Adrenal gland (tissue), 5 donors: ENCODE measurements around the gene ODAD4.

Experiments
- POLR2A ChIP-seq, 2 donors: fragments of 450-650 bp; IDR thresholded peaks; one replicate each; pipeline ENCODE4 v1.6.1; 2017; ENCODE audit warnings: antibody characterized with exemption in 2 of 2, mild to moderate bottlenecking in 2 of 2, moderate library complexity in 1 of 2
- TF ChIP-seq, protein P1 (sequence below), 6 experiments: fragments of 450-650 bp in 4 of 6; fragments of 200-600 bp in 2 of 6; sonication (generic) in 1 of 6; IDR thresholded peaks; 1 replicate in 5 of 6; 2 replicates in 1 of 6; pipeline versions ENCODE4 v1.5.1 to v1.8.0; 2016 to 2021; ENCODE audit warnings: antibody characterized with exemption in 6 of 6, mild to moderate bottlenecking in 2 of 6, moderate library complexity in 1 of 6
- donor health status: DM: no; HTN: no; CAD: no.

GRCh38 chr17:41985919-41986318 is 55.5 kb downstream of the ODAD4 start:
- TF ChIP-seq, protein P1, sequence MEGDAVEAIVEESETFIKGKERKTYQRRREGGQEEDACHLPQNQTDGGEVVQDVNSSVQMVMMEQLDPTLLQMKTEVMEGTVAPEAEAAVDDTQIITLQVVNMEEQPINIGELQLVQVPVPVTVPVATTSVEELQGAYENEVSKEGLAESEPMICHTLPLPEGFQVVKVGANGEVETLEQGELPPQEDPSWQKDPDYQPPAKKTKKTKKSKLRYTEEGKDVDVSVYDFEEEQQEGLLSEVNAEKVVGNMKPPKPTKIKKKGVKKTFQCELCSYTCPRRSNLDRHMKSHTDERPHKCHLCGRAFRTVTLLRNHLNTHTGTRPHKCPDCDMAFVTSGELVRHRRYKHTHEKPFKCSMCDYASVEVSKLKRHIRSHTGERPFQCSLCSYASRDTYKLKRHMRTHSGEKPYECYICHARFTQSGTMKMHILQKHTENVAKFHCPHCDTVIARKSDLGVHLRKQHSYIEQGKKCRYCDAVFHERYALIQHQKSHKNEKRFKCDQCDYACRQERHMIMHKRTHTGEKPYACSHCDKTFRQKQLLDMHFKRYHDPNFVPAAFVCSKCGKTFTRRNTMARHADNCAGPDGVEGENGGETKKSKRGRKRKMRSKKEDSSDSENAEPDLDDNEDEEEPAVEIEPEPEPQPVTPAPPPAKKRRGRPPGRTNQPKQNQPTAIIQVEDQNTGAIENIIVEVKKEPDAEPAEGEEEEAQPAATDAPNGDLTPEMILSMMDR (IDR thresholded peaks at IDR 0.05), result no peak
- TF ChIP-seq POLR2A (IDR thresholded peaks at IDR 0.05), result no peak
